ENCODE measurements around the gene CCDC141.
"Not testable (repeated sequence)": the region's sequence is repeated elsewhere in the genome, so short reads cannot be mapped to it uniquely, and the experiment has no call there.

- not testable (repeated sequence) for TF ChIP-seq YY1 (IDR thresholded peaks at IDR 0.05; ENCODE audit: insufficient read depth, insufficient read length); ZNF274 (IDR thresholded peaks at IDR 0.05; ENCODE audit: low read depth, low read length)
These were observed 3.6 kb upstream of the CCDC141 start for GRCh38 chr2:179053568-179053967.

Measured in NT2/D1 (cell line).